Esophagus muscularis mucosa (tissue), 3 donors: ENCODE results near the gene CCL7.

Experiments used
- POLR2A ChIP-seq: fragments of 450-650 bp; IDR thresholded peaks from one replicate; pipeline ENCODE4 v1.6.1; 2017; ENCODE audit warnings: antibody characterized with exemption, moderate library complexity, mild to moderate bottlenecking, low read depth
- POLR2AphosphoS5 ChIP-seq, 2 donors: sonication (generic); formaldehyde crosslinking; IDR thresholded peaks; one replicate each; pipeline ENCODE4 v1.6.1; 2017; ENCODE audit warnings: antibody characterized with exemption in 2 of 2
- TF ChIP-seq, protein P1 (sequence below), 3 experiments: fragments of 200-600 bp in 2 of 3; fragments of 450-650 bp in 1 of 3; sonication (generic) in 2 of 3; IDR thresholded peaks; one replicate each; pipeline ENCODE4 v1.5.1; 2017 to 2019; ENCODE audit warnings: antibody characterized with exemption in 3 of 3, mild to moderate bottlenecking in 2 of 3, moderate library complexity in 1 of 3

DNA sequence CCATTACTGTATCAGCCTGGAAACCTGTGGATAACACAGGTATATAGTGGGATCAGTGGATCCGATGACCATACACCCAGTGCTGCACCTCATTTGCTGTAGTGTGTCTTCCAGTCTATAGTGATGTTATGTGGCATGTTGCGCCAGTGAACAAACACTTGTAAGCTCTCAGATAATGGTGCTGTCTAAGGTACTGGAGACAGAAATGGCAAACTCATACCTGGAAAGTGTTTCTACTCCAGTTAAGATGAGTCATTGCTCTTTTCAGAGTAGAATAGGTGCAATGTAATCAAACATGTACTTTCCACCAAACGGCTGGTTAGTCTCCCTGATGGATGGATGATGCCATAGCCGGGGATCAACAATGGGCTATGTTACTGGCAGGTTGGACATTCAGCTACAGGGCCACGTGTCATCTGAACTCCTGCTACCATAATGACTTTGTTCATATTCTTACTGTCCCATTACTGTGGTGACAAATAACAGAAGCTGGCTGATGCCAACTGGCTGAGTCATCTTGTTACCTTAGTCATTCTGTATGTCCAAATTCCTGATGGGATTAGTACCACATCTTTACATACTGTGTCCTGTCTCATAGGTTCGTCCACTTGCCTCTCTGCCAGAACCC, 21.8 kb downstream of the CCL7 start:
- TF ChIP-seq, protein P1, sequence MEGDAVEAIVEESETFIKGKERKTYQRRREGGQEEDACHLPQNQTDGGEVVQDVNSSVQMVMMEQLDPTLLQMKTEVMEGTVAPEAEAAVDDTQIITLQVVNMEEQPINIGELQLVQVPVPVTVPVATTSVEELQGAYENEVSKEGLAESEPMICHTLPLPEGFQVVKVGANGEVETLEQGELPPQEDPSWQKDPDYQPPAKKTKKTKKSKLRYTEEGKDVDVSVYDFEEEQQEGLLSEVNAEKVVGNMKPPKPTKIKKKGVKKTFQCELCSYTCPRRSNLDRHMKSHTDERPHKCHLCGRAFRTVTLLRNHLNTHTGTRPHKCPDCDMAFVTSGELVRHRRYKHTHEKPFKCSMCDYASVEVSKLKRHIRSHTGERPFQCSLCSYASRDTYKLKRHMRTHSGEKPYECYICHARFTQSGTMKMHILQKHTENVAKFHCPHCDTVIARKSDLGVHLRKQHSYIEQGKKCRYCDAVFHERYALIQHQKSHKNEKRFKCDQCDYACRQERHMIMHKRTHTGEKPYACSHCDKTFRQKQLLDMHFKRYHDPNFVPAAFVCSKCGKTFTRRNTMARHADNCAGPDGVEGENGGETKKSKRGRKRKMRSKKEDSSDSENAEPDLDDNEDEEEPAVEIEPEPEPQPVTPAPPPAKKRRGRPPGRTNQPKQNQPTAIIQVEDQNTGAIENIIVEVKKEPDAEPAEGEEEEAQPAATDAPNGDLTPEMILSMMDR (IDR thresholded peaks at IDR 0.05), result no peak
- TF ChIP-seq POLR2AphosphoS5 (IDR thresholded peaks at IDR 0.05) (no peak), POLR2A (no peak)
